Measurements from ENCODE around the gene GRIP1.

DNA sequence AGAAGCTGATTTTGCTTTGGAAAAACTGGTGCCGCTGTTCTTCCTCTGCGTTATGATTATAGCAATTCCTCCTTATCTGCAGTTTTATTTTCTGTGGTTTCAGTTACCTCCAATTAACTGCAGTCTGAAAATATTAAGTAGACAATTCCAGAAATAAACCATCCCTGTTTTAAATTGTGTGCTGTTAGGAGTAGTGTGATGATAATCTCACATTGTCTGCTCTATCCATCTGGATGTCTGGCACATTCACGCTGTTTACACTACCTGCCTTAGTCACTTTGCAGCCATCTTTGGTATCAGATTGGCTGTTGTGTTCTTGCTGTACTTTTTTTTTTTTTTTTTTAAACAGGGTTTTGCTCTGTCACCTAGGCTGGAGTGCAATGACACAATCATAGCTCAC, 141.0 kb downstream of the GRIP1 start:
- TF ChIP-seq, protein P1, sequence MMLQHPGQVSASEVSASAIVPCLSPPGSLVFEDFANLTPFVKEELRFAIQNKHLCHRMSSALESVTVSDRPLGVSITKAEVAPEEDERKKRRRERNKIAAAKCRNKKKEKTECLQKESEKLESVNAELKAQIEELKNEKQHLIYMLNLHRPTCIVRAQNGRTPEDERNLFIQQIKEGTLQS (IDR thresholded peaks at IDR 0.05; ENCODE audit: borderline replicate concordance, extremely low read depth, low read depth, low read length) = no peak
- TF ChIP-seq HCFC1 (IDR thresholded peaks at IDR 0.05; ENCODE audit: low read length) (no peak), POLR2AphosphoS5 (IDR thresholded peaks at IDR 0.05; ENCODE audit: low read length) (no peak), MYC (IDR thresholded peaks at IDR 0.05; ENCODE audit: insufficient read depth, insufficient read length, insufficient replicate concordance, low read length, severe bottlenecking) (no peak), CREM (IDR thresholded peaks at IDR 0.05; ENCODE audit: low read depth) (no peak), EZH2 (IDR thresholded peaks at IDR 0.05; ENCODE audit: borderline replicate concordance, control insufficient read depth, low read depth, low read length) (no peak), HDAC2 (IDR thresholded peaks at IDR 0.05) (no peak), GABPA (IDR thresholded peaks at IDR 0.05; ENCODE audit: low read depth) (no peak), TAF1 (IDR thresholded peaks at IDR 0.05; ENCODE audit: borderline replicate concordance, low read depth, low read length) (no peak), SMC3 (IDR thresholded peaks at IDR 0.05; ENCODE audit: borderline replicate concordance, low read length) (no peak)
- TF ChIP-seq, protein P2, sequence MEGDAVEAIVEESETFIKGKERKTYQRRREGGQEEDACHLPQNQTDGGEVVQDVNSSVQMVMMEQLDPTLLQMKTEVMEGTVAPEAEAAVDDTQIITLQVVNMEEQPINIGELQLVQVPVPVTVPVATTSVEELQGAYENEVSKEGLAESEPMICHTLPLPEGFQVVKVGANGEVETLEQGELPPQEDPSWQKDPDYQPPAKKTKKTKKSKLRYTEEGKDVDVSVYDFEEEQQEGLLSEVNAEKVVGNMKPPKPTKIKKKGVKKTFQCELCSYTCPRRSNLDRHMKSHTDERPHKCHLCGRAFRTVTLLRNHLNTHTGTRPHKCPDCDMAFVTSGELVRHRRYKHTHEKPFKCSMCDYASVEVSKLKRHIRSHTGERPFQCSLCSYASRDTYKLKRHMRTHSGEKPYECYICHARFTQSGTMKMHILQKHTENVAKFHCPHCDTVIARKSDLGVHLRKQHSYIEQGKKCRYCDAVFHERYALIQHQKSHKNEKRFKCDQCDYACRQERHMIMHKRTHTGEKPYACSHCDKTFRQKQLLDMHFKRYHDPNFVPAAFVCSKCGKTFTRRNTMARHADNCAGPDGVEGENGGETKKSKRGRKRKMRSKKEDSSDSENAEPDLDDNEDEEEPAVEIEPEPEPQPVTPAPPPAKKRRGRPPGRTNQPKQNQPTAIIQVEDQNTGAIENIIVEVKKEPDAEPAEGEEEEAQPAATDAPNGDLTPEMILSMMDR (IDR thresholded peaks at IDR 0.05 in 2 of 3, conservative IDR thresholded peaks at IDR 0.05 in 1 of 3; ENCODE audit: control insufficient read depth in 2 of 3, extremely low read depth in 1 of 3, insufficient read depth in 1 of 3, low read depth in 3 of 3, low read length in 3 of 3) = no peak
- TF ChIP-seq, protein P3, sequence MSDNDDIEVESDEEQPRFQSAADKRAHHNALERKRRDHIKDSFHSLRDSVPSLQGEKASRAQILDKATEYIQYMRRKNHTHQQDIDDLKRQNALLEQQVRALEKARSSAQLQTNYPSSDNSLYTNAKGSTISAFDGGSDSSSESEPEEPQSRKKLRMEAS (IDR thresholded peaks at IDR 0.05; ENCODE audit: low read depth, low read length) = no peak
- TF ChIP-seq, protein P4, sequence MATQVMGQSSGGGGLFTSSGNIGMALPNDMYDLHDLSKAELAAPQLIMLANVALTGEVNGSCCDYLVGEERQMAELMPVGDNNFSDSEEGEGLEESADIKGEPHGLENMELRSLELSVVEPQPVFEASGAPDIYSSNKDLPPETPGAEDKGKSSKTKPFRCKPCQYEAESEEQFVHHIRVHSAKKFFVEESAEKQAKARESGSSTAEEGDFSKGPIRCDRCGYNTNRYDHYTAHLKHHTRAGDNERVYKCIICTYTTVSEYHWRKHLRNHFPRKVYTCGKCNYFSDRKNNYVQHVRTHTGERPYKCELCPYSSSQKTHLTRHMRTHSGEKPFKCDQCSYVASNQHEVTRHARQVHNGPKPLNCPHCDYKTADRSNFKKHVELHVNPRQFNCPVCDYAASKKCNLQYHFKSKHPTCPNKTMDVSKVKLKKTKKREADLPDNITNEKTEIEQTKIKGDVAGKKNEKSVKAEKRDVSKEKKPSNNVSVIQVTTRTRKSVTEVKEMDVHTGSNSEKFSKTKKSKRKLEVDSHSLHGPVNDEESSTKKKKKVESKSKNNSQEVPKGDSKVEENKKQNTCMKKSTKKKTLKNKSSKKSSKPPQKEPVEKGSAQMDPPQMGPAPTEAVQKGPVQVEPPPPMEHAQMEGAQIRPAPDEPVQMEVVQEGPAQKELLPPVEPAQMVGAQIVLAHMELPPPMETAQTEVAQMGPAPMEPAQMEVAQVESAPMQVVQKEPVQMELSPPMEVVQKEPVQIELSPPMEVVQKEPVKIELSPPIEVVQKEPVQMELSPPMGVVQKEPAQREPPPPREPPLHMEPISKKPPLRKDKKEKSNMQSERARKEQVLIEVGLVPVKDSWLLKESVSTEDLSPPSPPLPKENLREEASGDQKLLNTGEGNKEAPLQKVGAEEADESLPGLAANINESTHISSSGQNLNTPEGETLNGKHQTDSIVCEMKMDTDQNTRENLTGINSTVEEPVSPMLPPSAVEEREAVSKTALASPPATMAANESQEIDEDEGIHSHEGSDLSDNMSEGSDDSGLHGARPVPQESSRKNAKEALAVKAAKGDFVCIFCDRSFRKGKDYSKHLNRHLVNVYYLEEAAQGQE (IDR thresholded peaks at IDR 0.05; ENCODE audit: low read depth, low read length) = no peak
- TF ChIP-seq, protein P5, sequence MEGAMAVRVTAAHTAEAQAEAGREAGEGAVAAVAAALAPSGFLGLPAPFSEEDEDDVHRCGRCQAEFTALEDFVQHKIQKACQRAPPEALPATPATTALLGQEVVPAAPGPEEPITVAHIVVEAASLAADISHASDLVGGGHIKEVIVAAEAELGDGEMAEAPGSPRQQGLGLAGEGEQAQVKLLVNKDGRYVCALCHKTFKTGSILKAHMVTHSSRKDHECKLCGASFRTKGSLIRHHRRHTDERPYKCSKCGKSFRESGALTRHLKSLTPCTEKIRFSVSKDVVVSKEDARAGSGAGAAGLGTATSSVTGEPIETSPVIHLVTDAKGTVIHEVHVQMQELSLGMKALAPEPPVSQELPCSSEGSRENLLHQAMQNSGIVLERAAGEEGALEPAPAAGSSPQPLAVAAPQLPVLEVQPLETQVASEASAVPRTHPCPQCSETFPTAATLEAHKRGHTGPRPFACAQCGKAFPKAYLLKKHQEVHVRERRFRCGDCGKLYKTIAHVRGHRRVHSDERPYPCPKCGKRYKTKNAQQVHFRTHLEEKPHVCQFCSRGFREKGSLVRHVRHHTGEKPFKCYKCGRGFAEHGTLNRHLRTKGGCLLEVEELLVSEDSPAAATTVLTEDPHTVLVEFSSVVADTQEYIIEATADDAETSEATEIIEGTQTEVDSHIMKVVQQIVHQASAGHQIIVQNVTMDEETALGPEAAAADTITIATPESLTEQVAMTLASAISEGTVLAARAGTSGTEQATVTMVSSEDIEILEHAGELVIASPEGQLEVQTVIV (IDR thresholded peaks at IDR 0.05; ENCODE audit: borderline replicate concordance, partially characterized antibody) = no peak

Data from GM12878 (cell line).